Suprapubic skin (tissue), 4 donors: ENCODE results near the gene MARCKS.

Source experiments
- CTCF ChIP-seq, 2 donors: fragments of 200-600 bp in 1 of 2; fragments of 450-650 bp in 1 of 2; sonication (generic) in 1 of 2; IDR thresholded peaks; one replicate each; pipeline ENCODE4 v1.5.1; 2016 to 2019; ENCODE audit warnings: antibody characterized with exemption in 2 of 2, mild to moderate bottlenecking in 1 of 2, moderate library complexity in 1 of 2
- EP300 ChIP-seq: sonication (generic); formaldehyde crosslinking; IDR thresholded peaks from one replicate; pipeline ENCODE4 v1.6.1; 2017; ENCODE audit warnings: antibody characterized with exemption
- POLR2A ChIP-seq, 2 donors: fragments of 450-650 bp; IDR thresholded peaks; one replicate each; pipeline ENCODE4 v1.6.1; 2017; ENCODE audit warnings: antibody characterized with exemption in 2 of 2, mild to moderate bottlenecking in 2 of 2, moderate library complexity in 2 of 2
- POLR2AphosphoS5 ChIP-seq, 3 donors: sonication (generic); formaldehyde crosslinking; IDR thresholded peaks; one replicate each; pipeline ENCODE4 v1.6.1; 2017; ENCODE audit warnings: antibody characterized with exemption in 3 of 3

- TF ChIP-seq POLR2A (IDR thresholded peaks at IDR 0.05) (no peak), CTCF (IDR thresholded peaks at IDR 0.05) (no peak), POLR2AphosphoS5 (IDR thresholded peaks at IDR 0.05) (no peak), EP300 (no peak)
These were observed 36.7 kb downstream of the MARCKS start for GRCh38 chr6:113893866-113894265.
